Activated gamma-delta T cell (primary cell): ENCODE results near the gene ANKS1A.

Experiments used
- DNase-seq: peaks from one replicate; lab custom pipeline; 2025; lab: John Stamatoyannopoulos, UW

ANKS1A gene

GRCh38 chr6:35084511-35085203 is 195.6 kb downstream of the ANKS1A start:
- no peak for DNase-seq

- DNase-seq: no peak
Observed at GRCh38 chr6:35085359-35086281, 196.6 kb downstream of the ANKS1A start.

- no peak for DNase-seq
Observed at GRCh38 chr6:35086282-35086632, 197.2 kb downstream of the ANKS1A start.

GRCh38 chr6:35086636-35087360 is 197.7 kb downstream of the ANKS1A start:
- DNase-seq: no peak

- DNase-seq: no peak
Observed at GRCh38 chr6:35087361-35088280, 198.6 kb downstream of the ANKS1A start.

GRCh38 chr6:35088281-35089215 is 199.5 kb downstream of the ANKS1A start:
- DNase-seq: no peak

- DNase-seq: no peak
Observed at GRCh38 chr6:35089216-35089934, 200.3 kb downstream of the ANKS1A start.

- DNase-seq: no peak
Observed at GRCh38 chr6:35089935-35090505, 201.0 kb downstream of the ANKS1A start.

GRCh38 chr6:35090734-35091133 is 201.7 kb downstream of the ANKS1A start:
- DNase-seq: no peak

- DNase-seq: no peak
Observed at GRCh38 chr6:35091346-35092083, 202.5 kb downstream of the ANKS1A start.

GRCh38 chr6:35092362-35093117 is 203.5 kb downstream of the ANKS1A start:
- DNase-seq: no peak

- no peak for DNase-seq
Observed at GRCh38 chr6:35093118-35093445, 204.0 kb downstream of the ANKS1A start.

- DNase-seq: no peak
Observed at GRCh38 chr6:35093783-35094182, 204.7 kb downstream of the ANKS1A start.

- no peak for DNase-seq
Observed at GRCh38 chr6:35094183-35094582, 205.1 kb downstream of the ANKS1A start.

- DNase-seq: no peak
Observed at GRCh38 chr6:35096129-35096862, 207.2 kb downstream of the ANKS1A start.

- DNase-seq: no peak
Observed at GRCh38 chr6:35099116-35099515, 210.1 kb downstream of the ANKS1A start.

GRCh38 chr6:35105078-35105477 is 216.0 kb downstream of the ANKS1A start:
- DNase-seq: no peak
